Measurements from ENCODE around the gene KRTAP10-2.

Gene KRTAP10-2

GRCh38 chr21:44509539-44509938 is 41.8 kb downstream of the KRTAP10-2 start:
- no peak overlapping the region for H3K27ac ChIP-seq
- TF ChIP-seq CTCF (IDR thresholded peaks at IDR 0.05) = no peak
- no peaks in the 10 kb centered on the region for H3K79me2 ChIP-seq
- no peak overlapping the region for H2AFZ ChIP-seq
- no peaks in the 10 kb centered on the region for H3K4me1 ChIP-seq
- no peak overlapping the region for H3K4me2 ChIP-seq (ENCODE audit: low read length)
- H3K9me3 ChIP-seq (ENCODE audit: control insufficient read depth, low read length) = no peaks in the 10 kb centered on the region
- no peak overlapping the region for H3K4me3 ChIP-seq (ENCODE audit: low read depth, low read length)
- no peaks in the 10 kb centered on the region for H3K36me3 ChIP-seq (ENCODE audit: control insufficient read depth, insufficient read depth, low read length)
- H3K9ac ChIP-seq = no peak overlapping the region
- no peaks in the 10 kb centered on the region for H3K27me3 ChIP-seq (ENCODE audit: control insufficient read depth, insufficient read depth, low read length)

DNA sequence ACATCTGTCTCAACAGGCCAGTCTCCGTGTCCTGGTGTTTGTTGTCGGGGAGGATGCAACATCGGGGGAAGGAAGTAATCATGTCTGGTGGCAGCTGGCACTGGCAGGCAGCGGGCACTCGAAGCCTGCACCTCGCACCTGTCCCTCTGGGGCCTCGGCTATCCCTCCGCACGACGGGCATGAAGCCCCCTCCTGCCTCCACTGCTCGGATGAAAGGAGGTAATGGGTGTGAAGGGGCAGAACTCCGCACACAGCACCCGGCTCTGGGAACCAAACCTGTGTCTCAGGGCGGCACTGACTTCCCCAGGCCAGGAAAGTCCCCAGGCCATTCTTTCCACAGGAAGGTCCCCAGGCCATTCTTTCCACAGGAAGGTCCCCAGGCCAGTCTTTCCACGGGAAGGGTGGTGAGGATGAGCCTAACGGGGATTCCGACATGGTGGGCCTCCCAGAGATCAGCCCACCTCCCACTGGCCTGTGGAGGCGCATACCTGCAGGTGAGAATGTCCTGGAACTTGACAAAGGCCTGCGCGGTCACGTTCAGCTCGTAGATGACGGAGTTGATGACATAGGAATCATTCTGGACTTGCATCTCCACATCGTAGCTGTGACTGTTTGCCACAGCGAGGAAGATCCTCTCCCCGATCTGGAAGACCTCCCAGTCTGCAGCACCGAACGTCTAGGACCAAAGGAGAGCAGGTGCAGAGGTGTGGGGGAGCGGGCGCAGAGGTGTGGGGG is 42.4 kb downstream of the KRTAP10-2 start:
- Histone ChIP-seq H3K27me3 (ENCODE audit: control insufficient read depth, insufficient read depth, low read length) (no peaks in the 10 kb centered on the region), H3K9ac (no peak overlapping the region), H3K4me1 (no peaks in the 10 kb centered on the region), H3K27ac (no peak overlapping the region), H3K36me3 (ENCODE audit: control insufficient read depth, insufficient read depth, low read length) (no peaks in the 10 kb centered on the region), H3K9me3 (ENCODE audit: control insufficient read depth, low read length) (no peaks in the 10 kb centered on the region), H3K79me2 (no peaks in the 10 kb centered on the region), H3K4me2 (ENCODE audit: low read length) (no peak overlapping the region), H3K4me3 (ENCODE audit: low read depth, low read length) (no peak overlapping the region), H2AFZ (no peak overlapping the region)
- no peak for TF ChIP-seq CTCF (IDR thresholded peaks at IDR 0.05)

DNA sequence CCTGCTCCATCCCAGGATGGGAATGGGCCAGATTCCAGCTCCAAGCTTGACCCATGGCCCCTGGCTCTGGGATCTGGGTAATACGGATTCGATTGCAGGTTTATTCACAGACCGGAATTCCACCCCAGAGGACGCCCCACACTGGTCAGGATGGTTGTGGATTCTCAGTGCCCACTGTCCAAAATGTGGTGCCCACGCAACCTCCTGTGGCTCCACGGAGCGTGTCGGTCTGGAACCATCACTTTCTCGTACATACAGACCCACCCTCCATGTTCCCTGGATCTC is 42.9 kb downstream of the KRTAP10-2 start:
- no peak overlapping the region for H3K4me2 ChIP-seq (ENCODE audit: low read length)
- H3K9me3 ChIP-seq (ENCODE audit: control insufficient read depth, low read length) = no peaks in the 10 kb centered on the region
- H3K4me1 ChIP-seq = no peaks in the 10 kb centered on the region
- no peaks in the 10 kb centered on the region for H3K36me3 ChIP-seq (ENCODE audit: control insufficient read depth, insufficient read depth, low read length)
- H2AFZ ChIP-seq = no peak overlapping the region
- no peaks in the 10 kb centered on the region for H3K27me3 ChIP-seq (ENCODE audit: control insufficient read depth, insufficient read depth, low read length)
- no peak for TF ChIP-seq CTCF (IDR thresholded peaks at IDR 0.05)
- no peaks in the 10 kb centered on the region for H3K79me2 ChIP-seq
- no peak overlapping the region for H3K9ac ChIP-seq
- H3K27ac ChIP-seq = no peak overlapping the region
- H3K4me3 ChIP-seq (ENCODE audit: low read depth, low read length) = no peak overlapping the region

GRCh38 chr21:44507673-44508425 is 43.5 kb downstream of the KRTAP10-2 start:
- no peak overlapping the region for H3K4me3 ChIP-seq (ENCODE audit: low read depth, low read length)
- no peak overlapping the region for H3K4me2 ChIP-seq (ENCODE audit: low read length)
- no peaks in the 10 kb centered on the region for H3K79me2 ChIP-seq
- H3K9ac ChIP-seq = no peak overlapping the region
- no peaks in the 10 kb centered on the region for H3K27me3 ChIP-seq (ENCODE audit: control insufficient read depth, insufficient read depth, low read length)
- no peak overlapping the region for H2AFZ ChIP-seq
- no peak overlapping the region for H3K27ac ChIP-seq
- no peaks in the 10 kb centered on the region for H3K36me3 ChIP-seq (ENCODE audit: control insufficient read depth, insufficient read depth, low read length)
- no peaks in the 10 kb centered on the region for H3K9me3 ChIP-seq (ENCODE audit: control insufficient read depth, low read length)
- H3K4me1 ChIP-seq = no peaks in the 10 kb centered on the region
- no peak for TF ChIP-seq CTCF (IDR thresholded peaks at IDR 0.05)

All from parathyroid adenoma (tissue), 2 donors.